PFSK-1 (cell line): Measurements from ENCODE around the gene BNIP5.

Experiments used
- FOXP2 ChIP-seq: optimal IDR thresholded peaks from 2 replicates; pipeline ENCODE3; 2011; ENCODE audit warnings: borderline replicate concordance, control low read depth, inconsistent platforms; ENCODE audit not compliant: insufficient read depth; ENCODE audit errors: extremely low read length, extremely low read depth
- POLR2AphosphoS5 ChIP-seq: IDR thresholded peaks from 2 replicates; pipeline ENCODE4 v1.6.1; 2012; ENCODE audit warnings: low read depth, mild to moderate bottlenecking, control low read depth, low read length, moderate library complexity
- SIN3A ChIP-seq: IDR thresholded peaks from 2 replicates; pipeline ENCODE4 v1.6.1; 2012; ENCODE audit warnings: mild to moderate bottlenecking, low read length, moderate library complexity, borderline replicate concordance; ENCODE audit not compliant: insufficient read depth
- TAF1 ChIP-seq: IDR thresholded peaks from 2 replicates; pipeline ENCODE4 v1.6.1; 2012; ENCODE audit warnings: low read length, control low read depth, borderline replicate concordance; ENCODE audit not compliant: insufficient read depth
- TF ChIP-seq, protein P1 (sequence below), 2 experiments: IDR thresholded peaks; 2 replicates each; pipeline versions ENCODE4 v1.6.1 to v1.8.0; 2011 to 2012; ENCODE audit warnings: low read depth in 2 of 2, low read length in 2 of 2, control low read depth in 1 of 2, inconsistent platforms in 1 of 2, mild to moderate bottlenecking in 1 of 2, moderate library complexity in 1 of 2; ENCODE audit not compliant: insufficient read depth in 1 of 2

DNA sequence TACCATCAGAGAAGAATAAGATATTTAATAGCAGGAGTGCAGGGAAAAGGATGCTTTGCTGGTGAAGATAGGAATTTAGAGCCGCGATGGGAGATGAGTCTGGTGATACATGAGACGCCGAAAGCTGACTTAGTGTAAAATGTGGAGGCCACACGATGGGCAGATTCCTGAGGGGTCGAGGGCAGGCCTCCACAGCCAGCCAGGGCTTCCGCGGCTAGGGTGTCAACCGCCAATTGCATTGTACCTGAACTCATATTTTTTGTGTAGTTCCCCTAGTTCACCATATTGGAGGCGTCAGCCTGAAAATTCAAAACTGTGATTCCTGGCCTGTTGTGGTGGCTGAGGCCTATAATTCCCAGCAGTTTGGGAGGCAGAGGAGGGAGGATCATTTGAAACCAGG lies 42.2 kb upstream of the BNIP5 start:
- TF ChIP-seq, protein P1, sequence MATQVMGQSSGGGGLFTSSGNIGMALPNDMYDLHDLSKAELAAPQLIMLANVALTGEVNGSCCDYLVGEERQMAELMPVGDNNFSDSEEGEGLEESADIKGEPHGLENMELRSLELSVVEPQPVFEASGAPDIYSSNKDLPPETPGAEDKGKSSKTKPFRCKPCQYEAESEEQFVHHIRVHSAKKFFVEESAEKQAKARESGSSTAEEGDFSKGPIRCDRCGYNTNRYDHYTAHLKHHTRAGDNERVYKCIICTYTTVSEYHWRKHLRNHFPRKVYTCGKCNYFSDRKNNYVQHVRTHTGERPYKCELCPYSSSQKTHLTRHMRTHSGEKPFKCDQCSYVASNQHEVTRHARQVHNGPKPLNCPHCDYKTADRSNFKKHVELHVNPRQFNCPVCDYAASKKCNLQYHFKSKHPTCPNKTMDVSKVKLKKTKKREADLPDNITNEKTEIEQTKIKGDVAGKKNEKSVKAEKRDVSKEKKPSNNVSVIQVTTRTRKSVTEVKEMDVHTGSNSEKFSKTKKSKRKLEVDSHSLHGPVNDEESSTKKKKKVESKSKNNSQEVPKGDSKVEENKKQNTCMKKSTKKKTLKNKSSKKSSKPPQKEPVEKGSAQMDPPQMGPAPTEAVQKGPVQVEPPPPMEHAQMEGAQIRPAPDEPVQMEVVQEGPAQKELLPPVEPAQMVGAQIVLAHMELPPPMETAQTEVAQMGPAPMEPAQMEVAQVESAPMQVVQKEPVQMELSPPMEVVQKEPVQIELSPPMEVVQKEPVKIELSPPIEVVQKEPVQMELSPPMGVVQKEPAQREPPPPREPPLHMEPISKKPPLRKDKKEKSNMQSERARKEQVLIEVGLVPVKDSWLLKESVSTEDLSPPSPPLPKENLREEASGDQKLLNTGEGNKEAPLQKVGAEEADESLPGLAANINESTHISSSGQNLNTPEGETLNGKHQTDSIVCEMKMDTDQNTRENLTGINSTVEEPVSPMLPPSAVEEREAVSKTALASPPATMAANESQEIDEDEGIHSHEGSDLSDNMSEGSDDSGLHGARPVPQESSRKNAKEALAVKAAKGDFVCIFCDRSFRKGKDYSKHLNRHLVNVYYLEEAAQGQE (IDR thresholded peaks at IDR 0.05; ENCODE audit: insufficient read depth in 1 of 2, low read depth in 2 of 2, low read length in 2 of 2): no peak
- TF ChIP-seq POLR2AphosphoS5: no peak
- no peak for TF ChIP-seq SIN3A
- no peak for TF ChIP-seq TAF1
- no peak for TF ChIP-seq FOXP2
